ENCODE data around the gene SPDEF. TPM values are rescaled to one million over a fixed set of nuclear protein-coding genes. Genes with fewer than 3 reads are reported as not detected.

Gene SPDEF
- total RNA-seq, 4 donors from 2014 or later = 0.16 to 0.20 TPM; not detected in 2

DNA sequence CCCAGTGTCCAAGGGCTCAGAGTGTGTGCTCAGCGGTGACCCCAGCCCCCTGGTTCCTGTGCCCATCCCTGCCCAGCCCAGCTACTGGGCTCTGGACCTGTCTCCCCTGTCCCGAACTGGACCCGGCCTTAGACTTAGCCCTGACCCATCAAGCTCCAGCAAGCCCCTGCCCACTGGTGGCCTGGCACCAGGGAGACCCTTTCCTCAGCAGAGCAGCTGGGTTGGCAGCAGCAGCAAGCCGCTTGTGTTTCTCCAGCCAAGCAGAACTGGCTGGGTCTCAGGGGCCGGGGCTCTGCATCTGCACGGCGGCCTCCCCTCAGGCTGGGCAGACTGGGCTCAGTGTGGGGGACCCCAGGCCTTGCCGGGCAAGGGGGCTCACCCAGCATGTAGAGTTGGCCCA lies 801 bp downstream of the SPDEF start:
- intact Hi-C loops (cut with DNase I; ENCODE audit: low total_unique reads) = no loop called here
- no peaks in the 10 kb centered on the region for H3K36me3 ChIP-seq
- no peaks in the 10 kb centered on the region for H3K9me3 ChIP-seq
- in situ Hi-C loops (cut with MboI; ENCODE audit: low sequenced_read_pairs in 4 of 4) = no loop called here
- no peak overlapping the region for H3K4me3 ChIP-seq
- H3K4me1 ChIP-seq = no peaks in the 10 kb centered on the region
- TF ChIP-seq POLR2A (IDR thresholded peaks at IDR 0.05) (no peak), CTCF (IDR thresholded peaks at IDR 0.05 in 4 of 5, conservative IDR thresholded peaks at IDR 0.05 in 1 of 5) (no peak)
- H3K27me3 ChIP-seq = no peaks in the 10 kb centered on the region
- no peak for DNase-seq
- ATAC-seq = no peak
- no peak overlapping the region for H3K27ac ChIP-seq

DNA sequence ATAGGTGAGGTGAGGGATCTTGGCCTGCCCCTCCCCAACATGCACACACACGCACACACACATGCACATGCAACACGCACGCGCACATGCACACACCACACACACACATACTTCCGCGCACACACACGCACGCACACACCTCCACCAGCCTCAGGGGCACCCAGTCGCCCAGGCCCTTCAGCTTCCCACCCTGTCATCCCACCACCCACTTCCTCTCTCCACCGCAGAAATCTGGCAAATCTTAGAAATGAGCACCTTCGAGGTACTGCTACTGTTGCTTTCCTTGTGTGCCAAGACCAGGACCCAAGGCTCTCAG lies 1.2 kb downstream of the SPDEF start:
- Histone ChIP-seq H3K36me3 (no peaks in the 10 kb centered on the region), H3K4me3 (no peak overlapping the region), H3K9me3 (no peaks in the 10 kb centered on the region), H3K27ac (no peak overlapping the region), H3K4me1 (no peaks in the 10 kb centered on the region), H3K27me3 (no peaks in the 10 kb centered on the region)
- intact Hi-C loops (cut with DNase I; ENCODE audit: low total_unique reads) (no loop called here), in situ Hi-C loops (cut with MboI; ENCODE audit: low sequenced_read_pairs in 4 of 4) (no loop called here)
- DNase-seq (no peak), ATAC-seq (no peak)
- TF ChIP-seq POLR2A (IDR thresholded peaks at IDR 0.05) (no peak), CTCF (IDR thresholded peaks at IDR 0.05 in 4 of 5, conservative IDR thresholded peaks at IDR 0.05 in 1 of 5) (no peak)

GRCh38 chr6:34554291-34555006 lies 1.7 kb downstream of the SPDEF start:
- TF ChIP-seq POLR2A (IDR thresholded peaks at IDR 0.05) (no peak), CTCF (IDR thresholded peaks at IDR 0.05 in 4 of 5, conservative IDR thresholded peaks at IDR 0.05 in 1 of 5) (no peak)
- ATAC-seq = no peak
- in situ Hi-C loops (cut with MboI; ENCODE audit: low sequenced_read_pairs in 4 of 4) = no loop called here

GRCh38 chr6:34553750-34554149 lies 2.4 kb downstream of the SPDEF start:
- no peaks in the 10 kb centered on the region for H3K36me3 ChIP-seq
- H3K4me1 ChIP-seq = no peaks in the 10 kb centered on the region
- no peak for TF ChIP-seq CTCF (IDR thresholded peaks at IDR 0.05 in 4 of 5, conservative IDR thresholded peaks at IDR 0.05 in 1 of 5)
- no peak for TF ChIP-seq POLR2A (IDR thresholded peaks at IDR 0.05)
- intact Hi-C loops (cut with DNase I; ENCODE audit: low total_unique reads) = no loop called here
- no peaks in the 10 kb centered on the region for H3K27me3 ChIP-seq
- no peak overlapping the region for H3K4me3 ChIP-seq
- H3K9me3 ChIP-seq = no peaks in the 10 kb centered on the region
- H3K27ac ChIP-seq = no peak overlapping the region
- ATAC-seq (no peak), DNase-seq (no peak)
- in situ Hi-C loops (cut with MboI; ENCODE audit: low sequenced_read_pairs in 4 of 4) = no loop called here

More at GRCh38 chr6:34554291-34555006, 1.7 kb downstream of the SPDEF start:
- Histone ChIP-seq H3K36me3 (no peaks in the 10 kb centered on the region), H3K9me3 (no peaks in the 10 kb centered on the region), H3K4me1 (no peaks in the 10 kb centered on the region), H3K27me3 (no peaks in the 10 kb centered on the region), H3K27ac (no peak overlapping the region), H3K4me3 (no peak overlapping the region)
- intact Hi-C loops (cut with DNase I; ENCODE audit: low total_unique reads) = no loop called here
- DNase-seq = no peak

GRCh38 chr6:34553146-34553545 lies 3.0 kb downstream of the SPDEF start:
- Histone ChIP-seq H3K27me3 (no peaks in the 10 kb centered on the region), H3K9me3 (no peaks in the 10 kb centered on the region), H3K4me3 (no peak overlapping the region), H3K27ac (no peak overlapping the region), H3K36me3 (no peaks in the 10 kb centered on the region), H3K4me1 (no peaks in the 10 kb centered on the region)
- in situ Hi-C loops (cut with MboI; ENCODE audit: low sequenced_read_pairs in 4 of 4) = no loop called here
- intact Hi-C loops (cut with DNase I; ENCODE audit: low total_unique reads) = no loop called here
- no peak for DNase-seq
- ATAC-seq = no peak
- TF ChIP-seq POLR2A (IDR thresholded peaks at IDR 0.05) (no peak), CTCF (IDR thresholded peaks at IDR 0.05 in 4 of 5, conservative IDR thresholded peaks at IDR 0.05 in 1 of 5) (no peak)

All from gastrocnemius medialis (tissue), 4 donors.